NCI-H774 (cell line): Measurements from ENCODE around the gene EIF2A.
"Not testable (repeated sequence)": the region's sequence is repeated elsewhere in the genome, so short reads cannot be mapped to it uniquely, and the experiment has no call there.

Experiments
- DNase-seq: peaks from one replicate; lab custom pipeline; 2025; lab: John Stamatoyannopoulos, UW

Gene EIF2A

GRCh38 chr3:150543531-150543930 is 3.1 kb upstream of the EIF2A start:
- no peak for DNase-seq

GRCh38 chr3:150544041-150544440 is 2.5 kb upstream of the EIF2A start:
- DNase-seq, result no peak

- DNase-seq, result no peak
These were observed 1.9 kb upstream of the EIF2A start for GRCh38 chr3:150544726-150545125.

- DNase-seq, result no peak
These were observed 965 bp upstream of the EIF2A start for GRCh38 chr3:150545419-150546225.

- DNase-seq, result no peak
These were observed 606 bp downstream of the EIF2A start for GRCh38 chr3:150547045-150547741.

GRCh38 chr3:150555859-150556436 is 9.4 kb downstream of the EIF2A start:
- no peak for DNase-seq

GRCh38 chr3:150556792-150557191 is 10.2 kb downstream of the EIF2A start:
- no peak for DNase-seq

GRCh38 chr3:150557725-150558124 is 11.1 kb downstream of the EIF2A start:
- no peak for DNase-seq

GRCh38 chr3:150564243-150564642 is 17.7 kb downstream of the EIF2A start:
- no peak for DNase-seq

- no peak for DNase-seq
These were observed 20.7 kb downstream of the EIF2A start for GRCh38 chr3:150567328-150567727.

- no peak for DNase-seq
These were observed 31.3 kb downstream of the EIF2A start for GRCh38 chr3:150577855-150578254.

- DNase-seq, result no peak
These were observed 34.6 kb downstream of the EIF2A start for GRCh38 chr3:150581174-150581573.

- no peak for DNase-seq
These were observed 36.0 kb downstream of the EIF2A start for GRCh38 chr3:150582620-150583019.

- no peak for DNase-seq
These were observed 36.4 kb downstream of the EIF2A start for GRCh38 chr3:150583028-150583427.

GRCh38 chr3:150588027-150588830 is 41.6 kb downstream of the EIF2A start:
- DNase-seq, result no peak

GRCh38 chr3:150589759-150590158 is 43.2 kb downstream of the EIF2A start:
- DNase-seq, result no peak

GRCh38 chr3:150594150-150594549 is 47.6 kb downstream of the EIF2A start:
- DNase-seq, result no peak

GRCh38 chr3:150597646-150598045 is 51.1 kb downstream of the EIF2A start:
- DNase-seq, result no peak

- DNase-seq, result no peak
These were observed 53.2 kb downstream of the EIF2A start for GRCh38 chr3:150599611-150600297.

GRCh38 chr3:150600647-150601530 is 54.3 kb downstream of the EIF2A start:
- not testable (repeated sequence) for DNase-seq
